Stimulated activated CD4-positive, alpha-beta T cell treated with anti-CD3 and anti-CD28 coated beads, TNF-alpha, amount 100 ng/mL, for 48 hours (primary cell): Measurements from ENCODE around the gene ZSCAN29.

Experiments used
- DNase-seq, 3 donors: peaks; one replicate each; pipeline ENCODE4 v3.0.0-alpha.2; 2020; ENCODE audit warnings: low read depth in 3 of 3

ZSCAN29 gene

GRCh38 chr15:43347114-43347513, 23.7 kb downstream of the ZSCAN29 start:
- no peak for DNase-seq

- DNase-seq, result no peak
Observed at GRCh38 chr15:43346305-43346704, 24.5 kb downstream of the ZSCAN29 start.

DNA sequence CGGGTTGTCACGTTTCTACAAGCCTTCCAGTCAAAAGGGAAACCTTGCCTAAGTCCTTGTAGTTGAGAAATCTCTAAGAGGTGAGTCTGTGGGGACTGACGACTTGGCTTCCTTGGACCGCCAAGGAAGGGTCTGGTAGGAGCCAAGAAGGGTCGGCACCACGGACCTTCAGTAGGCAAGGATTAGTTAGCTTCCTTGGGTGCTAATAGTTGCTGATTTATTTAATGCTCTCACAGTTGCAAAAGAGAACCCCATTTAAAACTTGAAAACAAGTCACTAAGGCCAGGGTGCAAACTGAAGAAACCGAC, 40.1 kb downstream of the ZSCAN29 start:
- no peak for DNase-seq

DNA sequence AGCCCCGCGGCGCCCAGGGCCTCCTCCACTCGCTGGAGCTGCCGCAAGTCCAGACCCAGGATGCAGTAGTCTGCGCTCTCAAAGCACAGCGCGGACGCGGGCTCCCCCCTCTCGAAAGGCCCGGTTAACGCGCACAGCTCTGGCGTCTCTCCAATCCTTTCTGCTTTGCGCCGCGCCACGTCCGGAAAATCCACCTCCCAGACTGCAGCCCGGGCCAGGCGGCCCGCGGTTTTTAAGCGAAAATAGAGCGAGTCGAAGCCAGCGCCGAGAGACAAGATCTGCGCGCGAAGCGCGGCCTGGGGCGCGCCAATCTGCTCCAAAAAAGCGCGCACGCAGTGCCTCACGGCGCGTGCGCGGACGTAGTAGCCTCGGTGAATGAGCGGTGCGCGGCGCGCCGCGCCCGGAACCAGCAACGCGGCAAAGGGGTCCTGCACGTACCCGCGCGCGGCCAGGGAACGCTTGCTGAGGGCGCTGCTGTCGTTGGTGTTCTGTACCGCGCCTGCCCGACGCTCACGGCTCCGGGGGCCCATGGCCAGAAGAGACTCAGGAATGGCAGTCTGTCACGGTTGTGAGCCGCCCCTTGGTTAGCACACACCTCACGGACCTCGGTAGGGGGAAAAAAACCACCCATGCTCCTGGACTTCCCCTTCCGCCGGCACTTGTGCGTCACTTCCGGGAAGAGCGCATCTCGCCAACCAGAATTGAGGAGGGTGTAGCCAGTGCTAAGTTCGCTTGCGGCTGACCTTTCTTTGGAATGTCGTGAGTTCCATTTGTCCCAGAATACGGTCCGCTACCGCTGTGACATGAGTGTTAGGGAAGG, 40.7 kb downstream of the ZSCAN29 start, which contains the start of gene LCMT2:
LCMT2 (minus strand) TSS at position 614 of the 820 bp plus-strand sequence; CDS start at position 530, 84 bp downstream.
- DNase-seq, result peak; percentile 80

DNA sequence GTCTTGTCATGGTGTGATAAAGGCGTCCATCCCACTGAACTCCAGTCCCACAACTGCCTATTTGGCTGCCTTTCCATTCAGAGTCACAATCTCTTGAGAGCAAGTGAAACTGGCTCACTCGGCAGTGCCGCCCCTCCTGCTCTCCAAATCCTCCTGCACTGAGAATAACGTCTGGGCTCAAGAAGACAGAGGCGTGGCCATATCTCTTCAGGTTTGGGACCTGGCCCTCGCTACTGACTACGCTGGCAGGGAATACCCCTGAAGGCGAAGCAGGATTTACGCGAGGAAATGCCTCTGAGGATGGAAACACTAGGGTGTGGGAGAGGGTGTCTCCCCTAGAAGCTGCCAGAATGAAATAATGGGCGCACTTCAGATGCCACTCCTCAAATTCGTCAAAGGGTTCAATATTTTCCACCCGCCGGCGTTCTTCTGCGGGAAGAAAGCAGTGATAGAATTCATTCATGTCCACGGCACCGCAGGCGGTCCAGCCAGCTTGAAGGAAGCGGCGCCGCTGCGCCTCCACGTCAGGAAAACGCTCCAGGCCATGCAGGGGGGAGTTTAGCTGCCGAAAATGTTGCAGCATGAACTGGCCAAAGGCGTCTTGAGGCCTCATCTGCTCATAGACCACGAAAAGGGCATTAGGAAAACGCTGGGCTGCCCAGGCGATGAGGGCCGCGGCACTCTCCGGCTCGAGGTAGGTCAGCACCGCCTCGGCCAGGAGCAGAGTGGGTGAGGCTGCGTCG, 41.5 kb downstream of the ZSCAN29 start:
- DNase-seq, result no peak

- DNase-seq, result no peak
Observed at GRCh38 chr15:43325039-43325684, 45.7 kb downstream of the ZSCAN29 start.

GRCh38 chr15:43318990-43319771, 51.7 kb downstream of the ZSCAN29 start:
- DNase-seq, result no peak

GRCh38 chr15:43317566-43318184, 53.2 kb downstream of the ZSCAN29 start:
- no peak for DNase-seq

GRCh38 chr15:43316971-43317346, 53.9 kb downstream of the ZSCAN29 start:
- no peak for DNase-seq

GRCh38 chr15:43316016-43316970, 54.5 kb downstream of the ZSCAN29 start:
- DNase-seq, result no peak

DNA sequence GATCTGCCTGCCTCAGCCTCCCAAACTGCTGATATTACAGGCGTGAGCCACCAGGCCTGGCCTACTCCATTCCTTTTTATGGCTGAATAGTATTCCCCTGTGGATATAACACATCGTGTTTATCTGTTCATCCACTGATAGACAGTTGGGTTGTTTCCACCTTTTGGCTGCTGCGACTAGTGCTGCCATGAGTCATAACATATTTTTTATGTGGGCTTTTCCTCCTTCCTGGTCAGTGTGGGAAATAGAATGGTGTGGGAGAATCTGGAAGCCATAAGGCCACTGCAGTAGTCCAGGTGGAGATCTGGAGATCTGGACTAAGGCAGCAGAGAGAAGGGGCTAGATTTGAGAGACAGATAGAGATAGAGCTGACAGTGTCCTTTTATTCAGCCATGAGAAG, 56.7 kb downstream of the ZSCAN29 start:
- DNase-seq, result no peak

DNA sequence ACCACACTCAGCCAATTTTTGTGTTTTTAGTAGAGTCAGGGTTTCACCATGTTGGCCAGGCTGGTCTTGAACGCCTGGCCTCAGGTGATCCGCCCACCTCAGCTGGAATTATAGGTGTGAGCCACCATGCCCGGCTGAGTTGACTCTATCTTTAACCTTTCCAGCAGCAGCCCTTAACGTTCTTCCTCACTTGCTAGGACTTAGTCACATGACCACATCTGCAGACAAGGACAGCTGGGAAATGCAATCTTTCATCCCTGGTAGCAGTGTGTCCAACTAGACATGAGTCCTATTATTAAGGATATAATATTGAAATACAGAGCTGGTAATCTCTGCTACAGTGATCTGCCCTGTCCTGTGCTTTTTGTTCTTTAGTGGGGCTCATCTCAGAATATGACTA, 58.5 kb downstream of the ZSCAN29 start:
- no peak for DNase-seq
